GM06990 (cell line): ENCODE data around the gene ZDHHC19.

Experiments
- DNase-seq: peaks from one replicate; pipeline ENCODE4 v3.0.0-alpha.2; 2011; ENCODE audit not compliant: insufficient read length; ENCODE audit errors: extremely low read depth
- H3K27me3 ChIP-seq: replicated peaks from 2 replicates; pipeline ENCODE4 v1.6.0; 2011; ENCODE audit warnings: low read length; ENCODE audit not compliant: control insufficient read depth, insufficient read depth
- H3K36me3 ChIP-seq: 2 replicates; pipeline ENCODE4 v1.5.1; 2011; ENCODE audit warnings: low read length; ENCODE audit not compliant: control insufficient read depth, insufficient read depth
- H3K4me3 ChIP-seq: replicated peaks from 2 replicates; pipeline ENCODE4 v1.5.1; 2011; ENCODE audit warnings: low read depth, mild to moderate bottlenecking, control low read depth, low read length
- TF ChIP-seq, protein P1 (sequence below): IDR thresholded peaks from 2 replicates; pipeline ENCODE4 v1.5.1; 2011; ENCODE audit warnings: low read length, control low read depth, mild to moderate bottlenecking, inconsistent platforms; ENCODE audit not compliant: insufficient read depth, poor library complexity, severe bottlenecking

ZDHHC19 gene

DNA sequence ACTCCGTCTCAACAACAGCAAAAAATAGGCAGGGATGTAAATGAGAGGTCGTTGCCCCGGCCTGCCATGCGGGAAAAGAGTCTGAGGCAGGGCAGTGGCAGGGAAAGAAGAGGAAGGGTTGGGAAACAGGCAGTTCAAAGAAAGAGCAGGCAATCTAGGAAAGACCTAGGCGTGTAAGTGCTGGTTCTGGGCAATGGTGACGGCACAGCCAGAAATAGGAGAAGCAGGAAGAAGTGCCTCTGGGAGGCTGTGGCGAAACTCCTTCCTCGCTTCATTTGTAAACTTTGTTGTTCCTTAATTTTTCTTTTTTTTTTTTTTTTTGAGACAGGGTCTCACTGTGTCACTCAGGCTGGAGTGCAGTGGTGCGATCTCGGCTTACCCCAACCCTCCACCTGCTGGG is 9.4 kb upstream of the ZDHHC19 start:
- no peaks in the 10 kb centered on the region for H3K27me3 ChIP-seq

DNA sequence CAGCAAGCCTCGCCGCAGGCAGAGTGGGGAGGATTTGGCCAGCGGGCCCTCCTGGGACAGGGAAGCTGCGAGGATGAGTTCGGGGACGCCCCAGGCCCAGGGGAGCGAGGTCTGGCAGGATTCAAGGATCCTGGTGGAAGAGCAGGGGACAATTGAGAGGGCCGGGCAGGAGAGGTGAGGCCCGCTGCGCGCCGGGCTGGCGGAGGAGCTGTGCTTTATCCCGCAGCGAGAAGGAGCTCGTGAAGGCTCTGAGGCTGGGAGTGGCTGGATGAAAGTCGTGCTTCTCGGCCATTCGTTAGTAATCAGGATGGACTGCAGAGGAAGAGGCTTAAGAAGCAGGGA is 8.7 kb upstream of the ZDHHC19 start:
- Histone ChIP-seq H3K27me3 (no peaks in the 10 kb centered on the region), H3K4me3 (no peak overlapping the region), H3K36me3 (no peaks in the 10 kb centered on the region)
- no peak for DNase-seq
- TF ChIP-seq, protein P1, sequence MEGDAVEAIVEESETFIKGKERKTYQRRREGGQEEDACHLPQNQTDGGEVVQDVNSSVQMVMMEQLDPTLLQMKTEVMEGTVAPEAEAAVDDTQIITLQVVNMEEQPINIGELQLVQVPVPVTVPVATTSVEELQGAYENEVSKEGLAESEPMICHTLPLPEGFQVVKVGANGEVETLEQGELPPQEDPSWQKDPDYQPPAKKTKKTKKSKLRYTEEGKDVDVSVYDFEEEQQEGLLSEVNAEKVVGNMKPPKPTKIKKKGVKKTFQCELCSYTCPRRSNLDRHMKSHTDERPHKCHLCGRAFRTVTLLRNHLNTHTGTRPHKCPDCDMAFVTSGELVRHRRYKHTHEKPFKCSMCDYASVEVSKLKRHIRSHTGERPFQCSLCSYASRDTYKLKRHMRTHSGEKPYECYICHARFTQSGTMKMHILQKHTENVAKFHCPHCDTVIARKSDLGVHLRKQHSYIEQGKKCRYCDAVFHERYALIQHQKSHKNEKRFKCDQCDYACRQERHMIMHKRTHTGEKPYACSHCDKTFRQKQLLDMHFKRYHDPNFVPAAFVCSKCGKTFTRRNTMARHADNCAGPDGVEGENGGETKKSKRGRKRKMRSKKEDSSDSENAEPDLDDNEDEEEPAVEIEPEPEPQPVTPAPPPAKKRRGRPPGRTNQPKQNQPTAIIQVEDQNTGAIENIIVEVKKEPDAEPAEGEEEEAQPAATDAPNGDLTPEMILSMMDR: no peak

More for the DNA sequence above, 9.4 kb upstream of the ZDHHC19 start:
- Histone ChIP-seq H3K4me3 (no peak overlapping the region), H3K36me3 (no peaks in the 10 kb centered on the region)
- TF ChIP-seq, protein P1: no peak
- no peak for DNase-seq

DNA sequence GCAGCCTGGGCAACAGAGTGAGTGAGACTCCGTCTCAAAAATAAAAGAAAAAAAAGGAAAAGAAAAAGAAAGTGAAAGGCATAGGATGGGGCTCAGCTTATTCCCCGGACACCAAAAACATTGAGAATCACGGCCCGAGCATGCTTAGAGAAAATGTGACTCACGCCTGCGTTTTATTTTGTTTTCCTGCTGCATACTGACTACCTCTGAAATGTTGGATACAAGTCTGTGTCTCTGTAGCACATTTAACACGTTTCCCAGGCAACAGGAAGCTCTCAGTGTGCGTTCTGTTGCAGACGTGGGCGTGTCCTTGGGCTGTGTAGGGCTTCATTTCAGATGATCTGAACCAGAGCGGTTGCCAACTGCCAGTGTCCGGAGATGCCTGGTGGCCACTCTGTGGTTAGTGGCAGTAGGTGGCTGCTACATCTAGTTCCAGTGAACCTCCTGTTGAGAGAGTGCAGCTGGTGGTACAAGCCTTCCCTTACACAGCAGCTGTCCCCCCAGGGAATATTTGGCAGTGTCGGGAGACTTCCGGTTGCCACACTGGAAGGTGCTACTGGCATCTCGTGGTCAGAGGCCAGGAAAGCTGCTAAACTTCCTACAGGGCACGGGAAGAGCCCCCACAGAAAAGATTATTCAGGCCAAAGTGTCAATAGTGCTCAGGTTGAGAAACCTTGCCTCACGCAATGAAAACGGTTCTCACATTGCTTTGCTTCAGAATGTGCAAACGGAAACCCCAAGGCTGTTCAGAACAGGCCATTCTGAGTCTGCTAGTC is 8.2 kb upstream of the ZDHHC19 start:
- TF ChIP-seq, protein P1: peak; percentile 2
- Histone ChIP-seq H3K36me3 (no peaks in the 10 kb centered on the region), H3K27me3 (no peaks in the 10 kb centered on the region), H3K4me3 (peak overlapping the region; percentile 58)
- DNase-seq: no peak

DNA sequence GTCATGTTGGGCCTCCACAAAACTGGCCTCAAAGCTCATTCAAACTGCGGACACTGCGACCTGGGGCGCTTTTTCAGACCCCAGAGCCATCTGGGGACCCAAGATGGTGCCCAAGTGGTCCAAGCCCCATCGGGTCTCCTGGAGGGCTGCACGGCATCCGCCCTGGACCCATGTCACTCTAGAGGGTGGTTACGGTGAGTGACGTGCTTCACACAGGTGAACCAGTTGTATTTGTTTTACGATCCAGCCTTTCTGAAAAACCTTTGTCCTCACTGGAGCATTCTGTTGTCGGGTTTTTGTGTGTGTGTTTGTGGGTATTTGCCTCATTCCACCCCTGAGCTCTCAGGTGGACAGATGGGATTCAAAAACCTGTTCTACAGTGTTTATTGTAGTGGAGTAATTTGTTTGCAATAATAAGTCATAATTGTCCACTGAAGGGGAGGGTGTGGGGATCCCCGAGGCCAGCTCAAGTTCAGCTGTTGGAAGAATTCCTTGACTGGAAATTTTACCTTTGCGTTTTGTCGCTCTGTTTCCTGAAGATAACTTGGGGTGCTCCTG is 7.0 kb upstream of the ZDHHC19 start:
- TF ChIP-seq, protein P1: no peak
- Histone ChIP-seq H3K4me3 (no peak overlapping the region), H3K27me3 (no peaks in the 10 kb centered on the region), H3K36me3 (no peaks in the 10 kb centered on the region)
- no peak for DNase-seq

DNA sequence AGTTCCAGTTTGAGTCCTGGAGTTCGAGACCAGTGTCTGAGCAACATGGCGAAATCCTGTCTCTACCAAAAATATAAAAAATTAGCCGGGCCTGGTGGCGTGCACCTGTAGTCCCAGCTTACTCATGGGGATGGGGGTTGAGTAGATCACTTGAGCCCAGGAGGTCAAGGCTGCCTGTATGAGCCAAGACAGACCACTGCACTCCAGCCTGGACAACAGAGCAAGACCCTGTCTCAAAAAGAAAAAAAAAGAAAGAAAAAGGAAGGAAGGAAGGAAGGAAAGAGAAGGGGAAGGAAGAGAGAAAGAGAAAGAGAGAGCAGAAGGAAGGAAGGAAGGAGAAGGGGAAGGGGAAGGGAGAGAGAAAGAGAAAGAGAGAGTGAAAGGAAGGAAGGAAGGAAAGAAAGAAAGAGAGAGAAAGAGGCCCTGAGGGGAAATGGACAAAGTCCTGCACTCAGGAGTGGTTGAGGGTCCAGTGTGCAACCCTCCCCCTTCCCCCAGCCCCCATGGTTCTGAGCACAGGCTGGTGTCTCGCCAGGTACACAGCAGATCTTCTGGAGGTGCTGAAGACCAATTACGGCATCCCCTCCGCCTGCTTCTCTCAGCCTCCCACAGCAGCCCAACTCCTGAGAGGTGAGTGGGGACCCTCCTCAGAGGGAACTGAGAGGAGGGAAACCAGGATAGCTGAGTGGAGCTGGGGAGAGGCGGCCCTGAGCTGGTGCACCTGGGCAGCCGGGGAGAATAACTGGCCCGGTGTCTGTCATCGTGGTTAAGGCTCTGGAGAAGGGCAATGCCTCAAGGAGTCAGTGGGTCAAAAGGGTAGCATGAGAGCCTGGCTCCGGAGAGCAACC is 6.3 kb upstream of the ZDHHC19 start:
- no peaks in the 10 kb centered on the region for H3K27me3 ChIP-seq
- H3K4me3 ChIP-seq: no peak overlapping the region
- no peak for DNase-seq
- no peaks in the 10 kb centered on the region for H3K36me3 ChIP-seq
- TF ChIP-seq, protein P1: no peak
